CD14-positive monocyte (primary cell): ENCODE results near the gene CCN6. TPM values are rescaled to one million over a fixed set of nuclear protein-coding genes. Genes with fewer than 3 reads are reported as not detected.

ENCODE experiments used
- DNase-seq, 3 donors: peaks; one replicate each; pipeline ENCODE4 v3.0.0-alpha.2; 2011 to 2022
- H2AFZ ChIP-seq: 2 replicates; pipeline ENCODE4 v1.6.0; 2012; ENCODE audit warnings: mild to moderate bottlenecking, low read depth, low read length, inconsistent platforms; ENCODE audit not compliant: insufficient read depth, poor library complexity, severe bottlenecking
- H3K27ac ChIP-seq, 2 donors: 1 replicate in 1 of 2; 2 replicates in 1 of 2; pipeline ENCODE4 v1.5.1; 2012 to 2013; ENCODE audit warnings: low read length in 2 of 2, control low read depth in 1 of 2, inconsistent platforms in 1 of 2, low read depth in 1 of 2, mild to moderate bottlenecking in 1 of 2
- H3K27me3 ChIP-seq, 2 donors: one replicate each; pipeline versions ENCODE4 v1.6.0 to v1.6.1; 2011 to 2013; ENCODE audit warnings: low read length in 2 of 2; ENCODE audit not compliant: control insufficient read depth in 2 of 2, insufficient read depth in 2 of 2
- H3K36me3 ChIP-seq, 2 donors: replicated peaks in 1 of 2; 1 replicate in 1 of 2; 2 replicates in 1 of 2; pipeline versions ENCODE4 v1.5.1 to v1.6.1; 2012 to 2013; ENCODE audit warnings: low read length in 2 of 2, control low read depth in 1 of 2, inconsistent platforms in 1 of 2, mild to moderate bottlenecking in 1 of 2; ENCODE audit not compliant: insufficient read depth in 2 of 2, control insufficient read depth in 1 of 2
- H3K4me1 ChIP-seq, 2 donors: 1 replicate in 1 of 2; 2 replicates in 1 of 2; pipeline versions ENCODE4 v1.5.1 to v1.6.1; 2012 to 2013; ENCODE audit warnings: low read length in 2 of 2, control low read depth in 1 of 2, inconsistent platforms in 1 of 2, mild to moderate bottlenecking in 1 of 2, moderate library complexity in 1 of 2; ENCODE audit not compliant: insufficient read depth in 2 of 2, control insufficient read depth in 1 of 2
- H3K4me2 ChIP-seq: replicated peaks from 2 replicates; pipeline ENCODE3; 2012; ENCODE audit warnings: low read length, moderate library complexity, mild to moderate bottlenecking; ENCODE audit not compliant: poor library complexity, severe bottlenecking; ENCODE audit errors: extremely low read depth
- H3K4me3 ChIP-seq, 3 experiments: fragments of 200-600 bp in 1 of 3; sonication (generic) in 1 of 3; replicated peaks in 1 of 3; 1 replicate in 2 of 3; 2 replicates in 1 of 3; pipeline ENCODE4 v1.5.1; 2011 to 2013; ENCODE audit warnings: low read length in 3 of 3, mild to moderate bottlenecking in 3 of 3, control low read depth in 2 of 3, low read depth in 2 of 3, inconsistent platforms in 1 of 3, moderate library complexity in 1 of 3
- H3K79me2 ChIP-seq: 2 replicates; pipeline ENCODE4 v1.6.0; 2012; ENCODE audit warnings: mild to moderate bottlenecking, control low read depth, inconsistent platforms, low read length, moderate library complexity; ENCODE audit not compliant: insufficient read depth
- H3K9ac ChIP-seq: 2 replicates; pipeline ENCODE4 v1.6.0; 2017; ENCODE audit warnings: low read length, mild to moderate bottlenecking; ENCODE audit not compliant: insufficient read depth, poor library complexity, severe bottlenecking
- H3K9me3 ChIP-seq, 2 donors: replicated peaks in 1 of 2; 1 replicate in 1 of 2; 2 replicates in 1 of 2; pipeline versions ENCODE4 v1.5.1 to v1.6.1; 2012 to 2013; ENCODE audit warnings: low read length in 2 of 2, control low read depth in 1 of 2; ENCODE audit not compliant: control insufficient read depth in 1 of 2, insufficient read depth in 1 of 2
- H4K20me1 ChIP-seq: 2 replicates; pipeline ENCODE4 v1.6.0; 2012; ENCODE audit warnings: mild to moderate bottlenecking, low read length, control low read depth, moderate library complexity; ENCODE audit not compliant: insufficient read depth
- H3K27ac Mint-ChIP-seq, 7 donors: one replicate each; pipeline ENCODE4 v1.8.0; 2020; ENCODE audit warnings: mild to moderate bottlenecking in 7 of 7, mixed read lengths in 7 of 7, moderate library complexity in 6 of 7, inconsistent platforms in 2 of 7
- H3K27me3 Mint-ChIP-seq, 3 donors: one replicate each; pipeline ENCODE4 v1.8.0; 2021 to 2022; ENCODE audit warnings: low read depth in 3 of 3, mild to moderate bottlenecking in 3 of 3, mixed read lengths in 3 of 3, moderate library complexity in 3 of 3, inconsistent platforms in 1 of 3
- H3K36me3 Mint-ChIP-seq, 2 donors: one replicate each; pipeline ENCODE4 v1.8.0; 2020; ENCODE audit warnings: mixed read lengths in 2 of 2, inconsistent platforms in 1 of 2, mild to moderate bottlenecking in 1 of 2
- H3K4me1 Mint-ChIP-seq: one replicate; pipeline ENCODE4 v1.8.0; 2020; ENCODE audit warnings: mild to moderate bottlenecking, mixed read lengths
- H3K4me3 Mint-ChIP-seq, 2 donors: one replicate each; pipeline ENCODE4 v1.8.0; 2020; ENCODE audit warnings: mild to moderate bottlenecking in 2 of 2, mixed read lengths in 2 of 2, moderate library complexity in 1 of 2
- H3K9me3 Mint-ChIP-seq, 7 donors: one replicate each; pipeline ENCODE4 v1.8.0; 2020 to 2022; ENCODE audit warnings: mixed read lengths in 7 of 7, mild to moderate bottlenecking in 6 of 7, moderate library complexity in 6 of 7, inconsistent platforms in 2 of 7
- CTCF ChIP-seq: fragments of 200-600 bp; IDR thresholded peaks from one replicate; pipeline ENCODE4 v1.8.0; 2022; ENCODE audit warnings: antibody characterized with exemption, mild to moderate bottlenecking
- WGBS: methylation state at CpG from one replicate; pipeline ENCODE4 v1.1.5; 2013; ENCODE audit warnings: missing lambda C conversion rate; ENCODE audit not compliant: insufficient coverage; 5-methylcytosine and 5-hydroxymethylcytosine counted together
- intact Hi-C, 2 donors: fragments of 100-400 bp; cut with micrococcal nuclease; formaldehyde crosslinking; loops; one replicate each; pipeline versions ENCODE4 v1.15.0 to v1.15.1; 2023
- polyA plus RNA-seq, 3 donors: library from polyadenylated mRNA; depleted of rRNA in 1 of 3; unstranded in 2 of 3; stranded (reverse) in 1 of 3; fragments of 300-500 nt in 2 of 3; fragments of >200 nt in 1 of 3; fragmentation: Illumina TruSeq in 2 of 3; gene quantifications; 1 replicate in 2 of 3; 2 replicates in 1 of 3; pipeline ENCODE4 v1.2.3, GENCODE V29; 2012 to 2021

The CCN6 gene
- polyA plus RNA-seq, 3 donors = not detected

- DNase-seq = no peak
- intact Hi-C loops = loop anchor here in 1 of 2 donors (10.0 kb wide), 1 partner anchor 83 kb away; no protein-coding TSS in a partner anchor
- Mint-ChIP-seq H3K4me3 (no peak overlapping the region), H3K9me3 (no peaks in the 10 kb centered on the region), H3K27ac (peak overlapping the region in 1 of 7 donors; percentile 54), H3K27me3 (peaks cover 0 to 1% (median 0%) of the 10 kb centered on the region in 3 donors), H3K36me3 (peaks cover 6 to 11% of the 10 kb centered on the region in 2 donors), H3K4me1 (peaks cover 4% of the 10 kb centered on the region)
- Histone ChIP-seq H2AFZ (no peak overlapping the region), H3K4me1 (peaks cover 4% of the 10 kb centered on the region in 2 donors), H3K9me3 (no peaks in the 10 kb centered on the region), H3K27me3 (no peaks in the 10 kb centered on the region), H3K9ac (no peak overlapping the region), H3K36me3 (peaks cover 0 to 7% of the 10 kb centered on the region in 2 donors), H3K27ac (no peak overlapping the region), H4K20me1 (no peaks in the 10 kb centered on the region), H3K4me3 (no peak overlapping the region), H3K4me2 (no peak overlapping the region), H3K79me2 (no peaks in the 10 kb centered on the region)
- no CpG with 5 or more reads among the region's 4 CpGs for WGBS
- no peak for TF ChIP-seq CTCF
These were observed 27.7 kb downstream of the CCN6 start for GRCh38 chr6:112081569-112081968.

DNA sequence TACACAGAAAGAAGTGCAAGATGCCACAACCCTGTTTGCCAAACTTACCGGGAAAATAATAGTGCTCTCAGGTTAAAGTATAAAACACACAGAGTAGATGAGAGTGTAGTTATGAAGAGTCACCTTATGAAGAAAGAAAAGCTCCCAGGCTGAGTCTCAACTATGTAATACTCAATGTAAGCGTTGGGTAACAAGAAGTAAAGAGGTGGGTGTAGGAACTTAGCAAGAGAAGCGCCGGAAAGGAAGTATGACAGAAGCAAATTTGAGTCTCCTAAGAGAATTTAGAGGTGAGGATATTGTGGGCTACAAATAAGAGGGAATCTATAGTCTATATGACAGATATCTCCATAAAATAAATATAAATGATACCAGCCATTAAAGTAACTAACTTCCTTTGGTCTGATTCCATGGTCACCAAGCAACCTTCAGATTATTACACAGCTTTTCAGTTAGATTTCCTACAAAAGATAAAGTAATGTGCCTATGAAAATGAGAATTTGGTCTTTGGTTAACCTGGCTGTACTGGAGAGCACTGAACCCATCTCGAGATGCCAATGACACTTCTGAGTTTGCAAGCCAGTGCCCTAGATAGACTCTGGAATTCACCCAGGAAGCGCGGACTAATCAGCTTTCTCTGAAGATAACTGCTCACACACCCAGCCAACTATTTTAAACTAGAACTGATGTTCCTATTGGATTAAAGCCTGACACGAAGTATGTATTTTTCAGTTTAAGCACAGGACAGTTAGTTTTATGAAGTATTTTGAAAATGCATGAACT is 31.6 kb downstream of the CCN6 start:
- Histone ChIP-seq H3K4me3 (no peak overlapping the region), H3K4me1 (peaks cover 9 to 12% of the 10 kb centered on the region in 2 donors), H3K4me2 (no peak overlapping the region), H2AFZ (no peak overlapping the region), H3K79me2 (no peaks in the 10 kb centered on the region), H3K27me3 (no peaks in the 10 kb centered on the region), H3K27ac (no peak overlapping the region), H3K36me3 (no peaks in the 10 kb centered on the region), H3K9me3 (no peaks in the 10 kb centered on the region), H4K20me1 (no peaks in the 10 kb centered on the region), H3K9ac (no peak overlapping the region)
- no peak for DNase-seq
- H3K27ac Mint-ChIP-seq = peak overlapping the region in 2 of 7 donors; percentile 6 to 52
- TF ChIP-seq CTCF = no peak
- WGBS = 83% methylated on average over 3 of the region's 8 CpGs
- H3K36me3 Mint-ChIP-seq = peaks cover 0 to 2% of the 10 kb centered on the region in 2 donors
- no peak overlapping the region for H3K4me3 Mint-ChIP-seq
- intact Hi-C loops = loop anchor here (5.0 to 10.0 kb wide), 2 partner anchors 77 to 79 kb away; no protein-coding TSS in a partner anchor
- H3K27me3 Mint-ChIP-seq = peaks cover 0 to 4% (median 3%) of the 10 kb centered on the region in 3 donors
- no peaks in the 10 kb centered on the region for H3K9me3 Mint-ChIP-seq
- peaks cover 4% of the 10 kb centered on the region for H3K4me1 Mint-ChIP-seq
